GM21529 (cell line): ENCODE measurements around the gene IL21R.

Experiments
- ATAC-seq: cut with Tn5 transposase; IDR thresholded peaks from one replicate; pipeline ENCODE4 v1.9.1; 2021; ENCODE audit not compliant: unreplicated experiment

IL21R gene

DNA sequence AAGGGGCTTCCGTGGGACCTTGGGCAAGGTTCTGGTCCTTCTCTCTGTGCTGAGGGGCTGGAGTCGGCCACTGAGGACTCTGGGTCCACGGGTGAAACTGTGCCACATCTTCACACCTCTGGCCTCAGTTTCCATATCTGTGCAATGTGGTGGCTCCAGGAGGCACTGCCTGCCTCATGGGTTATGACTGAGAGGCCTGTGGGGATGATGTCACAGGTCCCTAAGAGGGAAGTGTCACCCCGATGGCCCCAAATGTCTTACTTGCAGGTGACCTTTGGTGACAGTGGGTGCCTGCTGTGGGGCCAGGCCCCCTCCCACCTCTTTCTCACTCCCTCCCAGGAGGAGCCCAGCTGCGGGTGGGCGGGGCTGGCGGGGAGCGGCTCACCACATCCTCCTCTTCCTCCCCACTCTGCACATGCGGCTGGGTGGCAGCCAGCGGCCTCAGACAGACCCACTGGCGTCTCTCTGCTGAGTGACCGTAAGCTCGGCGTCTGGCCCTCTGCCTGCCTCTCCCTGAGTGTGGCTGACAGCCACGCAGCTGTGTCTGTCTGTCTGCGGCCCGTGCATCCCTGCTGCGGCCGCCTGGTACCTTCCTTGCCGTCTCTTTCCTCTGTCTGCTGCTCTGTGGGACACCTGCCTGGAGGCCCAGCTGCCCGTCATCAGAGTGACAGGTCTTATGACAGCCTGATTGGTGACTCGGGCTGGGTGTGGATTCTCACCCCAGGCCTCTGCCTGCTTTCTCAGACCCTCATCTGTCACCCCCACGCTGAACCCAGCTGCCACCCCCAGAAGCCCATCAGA, at the start of gene IL21R:
Gene IL21R (plus strand): TSS at position 407 of the 801 bp plus-strand sequence. CDS start 27,898 bp downstream, outside the sequence.
- peak; percentile 57 for ATAC-seq

DNA sequence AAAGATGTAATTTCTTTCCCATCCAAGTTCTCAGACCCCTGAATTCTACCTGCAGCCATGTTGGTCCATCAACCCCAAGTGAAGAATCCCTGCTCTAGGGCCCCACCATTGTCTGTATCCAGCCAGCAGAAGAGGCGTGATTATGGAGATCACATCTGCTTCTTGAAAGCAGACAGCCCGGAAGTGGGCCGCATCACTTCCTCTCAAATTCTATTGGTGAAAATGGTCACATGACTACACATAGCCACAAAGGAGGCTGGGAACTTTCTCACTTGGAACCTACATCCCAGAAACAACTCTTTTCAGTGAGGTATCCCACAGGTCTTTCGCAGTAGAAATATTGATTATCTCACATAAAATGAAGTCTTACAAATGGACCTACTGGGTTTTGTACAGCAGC, 48.1 kb upstream of the IL21R start:
- ATAC-seq, result no peak

DNA sequence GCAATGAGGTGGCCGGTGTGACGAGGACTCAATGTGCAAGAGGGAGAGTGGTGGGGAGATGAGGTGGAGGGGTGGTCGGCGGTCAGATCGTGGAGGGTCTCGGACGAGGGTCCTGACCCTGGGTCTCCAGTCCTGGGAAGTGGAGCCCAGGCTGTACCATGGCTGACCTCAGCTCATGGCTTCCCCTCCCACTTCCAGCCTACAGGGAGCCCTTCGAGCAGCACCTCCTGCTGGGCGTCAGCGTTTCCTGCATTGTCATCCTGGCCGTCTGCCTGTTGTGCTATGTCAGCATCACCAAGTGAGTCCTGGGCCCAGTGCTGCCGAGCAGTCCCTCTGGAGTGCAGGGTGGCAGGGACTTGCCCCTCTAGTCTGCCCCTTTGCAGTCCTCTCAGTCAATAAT, 46.4 kb upstream of the IL21R start:
- no peak for ATAC-seq

DNA sequence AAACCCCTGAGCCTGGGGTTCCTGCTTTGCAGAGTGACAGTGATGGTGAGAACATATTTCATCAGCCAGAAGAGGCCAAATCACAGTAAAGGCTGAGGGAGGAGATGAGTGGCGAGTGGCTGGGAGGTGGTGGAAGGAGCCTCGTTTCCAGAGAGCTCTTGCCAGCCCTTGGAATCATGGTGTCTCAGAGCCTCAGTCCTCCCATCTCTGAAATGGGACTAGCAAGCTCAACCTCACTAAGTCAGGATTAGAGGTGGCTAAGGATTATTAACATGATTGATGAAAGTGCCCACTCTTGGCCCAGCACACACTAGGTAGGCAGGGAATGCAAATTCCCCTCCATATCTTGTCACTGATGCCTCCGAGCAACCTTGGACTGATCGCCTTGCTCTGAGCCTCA, 45.2 kb upstream of the IL21R start:
- ATAC-seq, result no peak

DNA sequence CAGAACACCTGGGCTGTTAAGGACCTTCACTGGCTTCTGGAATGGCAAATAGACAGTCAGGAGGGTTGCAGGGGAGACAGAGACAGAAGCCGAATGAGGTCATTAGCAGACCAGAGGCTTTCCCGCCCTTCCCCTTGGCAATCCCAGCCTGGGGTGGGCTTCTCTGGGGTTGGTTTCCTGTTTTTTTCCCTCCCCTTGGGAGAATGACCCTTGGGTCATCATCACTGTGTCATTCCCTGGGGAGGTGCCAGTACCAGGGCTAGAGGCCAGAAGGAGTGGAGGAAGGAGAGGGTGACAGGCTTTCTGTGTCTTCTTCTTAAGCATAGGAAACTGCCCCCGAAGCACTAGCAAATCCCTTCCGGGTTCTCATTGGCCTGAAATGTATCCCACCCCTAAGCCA, 42.9 kb upstream of the IL21R start:
- ATAC-seq, result no peak

DNA sequence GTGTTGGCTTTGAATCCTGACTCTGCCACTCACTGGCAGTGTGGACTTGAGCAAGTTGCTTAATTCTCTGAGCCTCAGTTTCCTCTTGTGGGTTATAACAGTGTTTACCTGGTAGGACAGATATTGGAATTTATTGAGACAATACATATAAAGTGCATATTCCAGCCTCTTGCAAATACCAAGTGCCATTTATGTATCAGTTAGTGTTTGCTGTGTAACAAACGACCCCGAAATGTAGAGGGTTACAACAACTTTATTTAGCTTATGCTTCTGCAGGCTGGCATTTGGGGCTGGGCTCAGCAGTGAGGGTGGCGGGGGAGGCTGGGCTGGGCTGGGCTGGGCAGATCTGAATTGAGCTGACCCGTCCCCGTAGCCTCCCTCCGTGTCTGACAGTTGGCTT, 42.4 kb upstream of the IL21R start:
- ATAC-seq, result no peak

DNA sequence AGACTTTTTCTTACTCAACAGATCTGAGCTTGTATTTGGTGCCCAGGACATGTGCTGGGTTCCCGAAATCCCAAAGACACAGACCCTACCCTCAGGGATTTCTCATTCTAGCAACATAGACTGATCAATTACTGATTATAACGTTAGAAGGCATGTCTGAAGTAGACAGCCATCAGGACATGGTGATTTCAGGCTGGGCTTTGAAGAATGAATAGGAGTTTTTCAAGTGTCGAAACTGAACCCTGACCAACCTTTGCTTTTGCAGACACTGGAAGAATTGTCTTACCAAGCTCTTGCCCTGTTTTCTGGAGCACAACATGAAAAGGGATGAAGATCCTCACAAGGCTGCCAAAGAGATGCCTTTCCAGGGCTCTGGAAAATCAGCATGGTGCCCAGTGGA, 40.0 kb upstream of the IL21R start:
- ATAC-seq, result no peak

DNA sequence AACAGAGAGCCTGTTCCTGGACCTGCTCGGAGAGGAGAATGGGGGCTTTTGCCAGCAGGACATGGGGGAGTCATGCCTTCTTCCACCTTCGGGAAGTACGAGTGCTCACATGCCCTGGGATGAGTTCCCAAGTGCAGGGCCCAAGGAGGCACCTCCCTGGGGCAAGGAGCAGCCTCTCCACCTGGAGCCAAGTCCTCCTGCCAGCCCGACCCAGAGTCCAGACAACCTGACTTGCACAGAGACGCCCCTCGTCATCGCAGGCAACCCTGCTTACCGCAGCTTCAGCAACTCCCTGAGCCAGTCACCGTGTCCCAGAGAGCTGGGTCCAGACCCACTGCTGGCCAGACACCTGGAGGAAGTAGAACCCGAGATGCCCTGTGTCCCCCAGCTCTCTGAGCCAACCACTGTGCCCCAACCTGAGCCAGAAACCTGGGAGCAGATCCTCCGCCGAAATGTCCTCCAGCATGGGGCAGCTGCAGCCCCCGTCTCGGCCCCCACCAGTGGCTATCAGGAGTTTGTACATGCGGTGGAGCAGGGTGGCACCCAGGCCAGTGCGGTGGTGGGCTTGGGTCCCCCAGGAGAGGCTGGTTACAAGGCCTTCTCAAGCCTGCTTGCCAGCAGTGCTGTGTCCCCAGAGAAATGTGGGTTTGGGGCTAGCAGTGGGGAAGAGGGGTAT, 39.3 kb upstream of the IL21R start:
- ATAC-seq, result no peak

DNA sequence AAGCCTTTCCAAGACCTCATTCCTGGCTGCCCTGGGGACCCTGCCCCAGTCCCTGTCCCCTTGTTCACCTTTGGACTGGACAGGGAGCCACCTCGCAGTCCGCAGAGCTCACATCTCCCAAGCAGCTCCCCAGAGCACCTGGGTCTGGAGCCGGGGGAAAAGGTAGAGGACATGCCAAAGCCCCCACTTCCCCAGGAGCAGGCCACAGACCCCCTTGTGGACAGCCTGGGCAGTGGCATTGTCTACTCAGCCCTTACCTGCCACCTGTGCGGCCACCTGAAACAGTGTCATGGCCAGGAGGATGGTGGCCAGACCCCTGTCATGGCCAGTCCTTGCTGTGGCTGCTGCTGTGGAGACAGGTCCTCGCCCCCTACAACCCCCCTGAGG, 38.7 kb upstream of the IL21R start:
- ATAC-seq, result no peak

DNA sequence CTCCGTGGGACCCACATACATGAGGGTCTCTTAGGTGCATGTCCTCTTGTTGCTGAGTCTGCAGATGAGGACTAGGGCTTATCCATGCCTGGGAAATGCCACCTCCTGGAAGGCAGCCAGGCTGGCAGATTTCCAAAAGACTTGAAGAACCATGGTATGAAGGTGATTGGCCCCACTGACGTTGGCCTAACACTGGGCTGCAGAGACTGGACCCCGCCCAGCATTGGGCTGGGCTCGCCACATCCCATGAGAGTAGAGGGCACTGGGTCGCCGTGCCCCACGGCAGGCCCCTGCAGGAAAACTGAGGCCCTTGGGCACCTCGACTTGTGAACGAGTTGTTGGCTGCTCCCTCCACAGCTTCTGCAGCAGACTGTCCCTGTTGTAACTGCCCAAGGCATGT, 38.2 kb upstream of the IL21R start:
- ATAC-seq, result no peak

DNA sequence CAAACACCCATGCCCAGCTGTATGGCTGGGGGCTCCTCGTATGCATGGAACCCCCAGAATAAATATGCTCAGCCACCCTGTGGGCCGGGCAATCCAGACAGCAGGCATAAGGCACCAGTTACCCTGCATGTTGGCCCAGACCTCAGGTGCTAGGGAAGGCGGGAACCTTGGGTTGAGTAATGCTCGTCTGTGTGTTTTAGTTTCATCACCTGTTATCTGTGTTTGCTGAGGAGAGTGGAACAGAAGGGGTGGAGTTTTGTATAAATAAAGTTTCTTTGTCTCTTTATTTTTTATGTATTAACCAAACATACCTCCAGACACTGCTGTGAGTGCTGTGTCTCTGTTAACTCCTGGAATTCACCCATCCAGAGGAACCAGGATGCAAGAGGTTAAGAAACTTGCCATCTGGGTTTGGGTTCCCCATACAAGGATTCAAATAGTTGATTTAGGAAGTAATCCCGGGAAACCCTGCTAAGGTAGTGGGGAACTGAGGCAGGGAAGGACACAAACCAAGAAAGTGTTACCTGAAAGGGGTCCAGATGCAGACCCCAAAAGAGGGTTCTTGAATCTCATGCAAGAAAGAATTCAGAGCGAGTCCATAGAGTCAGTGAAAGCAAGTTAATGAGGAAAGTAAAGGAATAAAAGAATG, 37.4 kb upstream of the IL21R start:
- no peak for ATAC-seq

DNA sequence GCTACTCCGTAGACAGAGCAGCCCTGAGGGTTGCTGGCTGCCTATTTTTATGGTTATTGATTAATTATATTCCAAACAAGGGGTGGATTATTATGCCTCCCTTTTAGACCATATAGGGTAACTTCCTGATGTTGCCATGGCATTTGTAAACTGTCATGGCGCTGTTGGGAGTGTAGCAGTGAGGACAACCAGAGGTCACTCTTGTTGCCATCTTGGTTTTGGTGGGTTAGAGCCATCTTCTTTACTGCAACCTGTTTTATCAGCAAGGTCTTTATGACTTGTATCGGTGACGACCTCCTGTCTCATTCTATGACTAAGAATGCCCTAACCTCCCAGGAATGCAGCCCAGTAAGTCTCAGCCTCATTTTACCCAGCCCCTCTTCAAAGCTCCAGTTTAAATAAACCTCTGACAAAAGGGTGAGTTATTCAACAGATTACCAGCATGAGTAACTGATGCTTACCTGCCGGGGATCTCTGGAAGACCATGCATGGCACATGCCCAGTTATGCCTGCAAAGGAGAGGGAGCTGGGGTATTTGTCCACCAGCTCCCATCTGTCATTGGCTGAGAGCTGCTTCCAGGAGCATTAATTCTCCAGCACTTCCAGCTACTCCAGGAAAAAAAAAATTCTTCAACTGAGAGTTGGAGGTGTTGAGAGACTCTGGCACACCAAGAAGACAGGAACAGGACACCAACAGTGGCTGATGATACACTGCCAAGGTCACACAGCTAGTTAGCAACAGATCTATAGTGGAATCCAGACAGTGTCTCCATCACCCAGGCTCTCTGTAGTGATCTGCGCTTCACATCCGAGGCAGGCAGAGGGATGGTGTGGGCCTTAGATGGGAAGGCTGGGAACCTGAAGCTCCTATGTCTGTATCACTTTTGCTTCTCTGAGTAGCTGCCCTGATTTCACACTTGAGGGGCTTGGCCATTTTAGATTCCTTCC, 36.6 kb upstream of the IL21R start:
- no peak for ATAC-seq

DNA sequence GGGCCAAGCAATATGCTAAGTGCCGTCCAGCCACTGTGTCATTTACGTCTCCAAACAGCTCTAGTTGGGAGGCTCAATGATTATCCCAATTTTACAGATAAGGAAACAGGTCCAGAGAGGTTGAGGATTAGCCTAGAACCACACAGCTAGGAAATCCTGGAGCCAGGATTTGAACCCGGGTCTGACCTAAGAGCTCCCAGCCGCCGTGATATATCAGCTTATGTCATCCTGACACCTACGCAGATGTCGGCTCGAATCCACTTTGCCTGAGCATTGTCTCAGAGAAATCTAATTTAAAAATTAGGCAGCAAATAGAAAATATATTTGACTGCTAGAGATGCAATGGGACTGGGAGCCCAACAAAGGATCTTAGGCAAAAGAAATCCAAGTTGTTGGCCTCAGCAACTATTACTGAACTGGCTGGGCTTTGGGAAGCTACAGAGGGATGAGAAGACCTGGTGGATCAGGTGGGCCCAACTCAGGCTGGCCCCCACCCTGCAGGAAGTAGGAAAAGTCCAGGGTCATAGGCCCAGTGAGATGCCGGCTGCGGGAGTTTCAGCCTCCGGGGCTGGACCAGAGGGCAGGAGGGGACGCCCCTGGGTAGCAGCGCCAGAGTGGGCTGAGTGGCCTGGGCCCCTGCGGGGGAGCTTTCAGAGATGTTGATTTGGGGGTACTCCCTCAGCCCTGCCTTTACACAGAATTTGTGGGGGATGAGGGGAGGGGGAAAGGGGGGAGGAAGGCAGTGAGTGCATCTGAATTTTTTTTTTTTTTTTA, 35.1 kb upstream of the IL21R start:
- peak; percentile 23 for ATAC-seq

DNA sequence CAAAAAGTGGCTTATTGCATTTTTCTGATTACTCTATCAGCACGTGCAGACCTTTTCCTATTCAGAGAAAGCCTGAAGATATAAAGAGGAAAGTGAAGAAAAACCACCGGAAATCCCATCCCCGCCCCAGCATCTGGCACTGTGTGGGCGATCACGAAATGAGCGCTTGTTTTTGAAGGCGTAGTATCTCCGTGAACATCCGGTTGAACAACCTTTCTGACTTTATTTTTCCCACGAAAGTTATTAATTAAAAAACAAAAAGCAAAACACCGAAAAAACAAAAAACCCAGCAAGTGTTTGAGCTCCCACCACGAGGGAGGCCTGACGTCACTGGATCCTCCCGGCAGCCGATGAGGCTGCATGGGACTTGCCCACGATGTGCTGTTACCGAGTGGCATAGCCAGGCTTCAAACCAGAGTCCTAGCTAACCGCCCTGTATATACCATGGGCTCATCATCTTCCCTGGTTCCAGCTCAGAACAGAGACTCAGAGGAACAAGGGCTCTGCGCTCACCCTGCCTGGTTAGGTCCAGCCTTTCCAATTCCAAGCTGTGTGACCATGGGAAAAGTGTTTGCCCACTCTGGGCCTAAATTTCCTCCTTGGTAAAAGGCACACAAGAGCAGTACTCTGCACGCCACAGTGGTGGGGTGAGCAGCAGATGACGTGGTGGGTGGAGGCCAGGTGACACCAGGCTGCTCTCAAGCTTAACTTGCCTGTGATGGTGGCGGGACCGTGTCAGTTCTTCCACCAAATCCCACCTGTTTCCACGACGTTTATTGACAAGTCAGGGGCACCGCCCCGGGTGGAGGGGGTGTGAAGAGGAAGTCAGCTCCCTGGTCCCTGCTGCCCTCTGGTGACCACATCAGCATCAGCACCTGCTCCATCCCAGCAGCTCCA, 34.3 kb upstream of the IL21R start:
- peak; percentile 62 for ATAC-seq

DNA sequence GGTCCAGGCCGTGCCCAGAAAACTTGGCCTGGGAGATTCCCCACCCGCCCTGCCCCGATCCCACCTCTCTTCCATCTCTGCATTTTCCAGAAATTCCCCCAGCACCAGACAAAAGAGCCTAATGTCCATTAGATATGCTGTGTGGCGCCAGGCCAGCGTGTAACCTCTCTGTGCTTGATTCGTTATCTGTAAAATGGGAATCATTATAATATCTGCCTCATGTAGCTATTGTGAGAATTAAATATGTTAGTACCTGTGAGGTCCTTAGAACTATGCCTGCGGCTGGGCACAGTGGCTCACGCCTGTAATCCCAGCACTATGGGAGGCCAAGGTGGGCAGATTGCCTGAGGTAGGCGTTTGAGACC, 33.6 kb upstream of the IL21R start:
- ATAC-seq, result no peak

DNA sequence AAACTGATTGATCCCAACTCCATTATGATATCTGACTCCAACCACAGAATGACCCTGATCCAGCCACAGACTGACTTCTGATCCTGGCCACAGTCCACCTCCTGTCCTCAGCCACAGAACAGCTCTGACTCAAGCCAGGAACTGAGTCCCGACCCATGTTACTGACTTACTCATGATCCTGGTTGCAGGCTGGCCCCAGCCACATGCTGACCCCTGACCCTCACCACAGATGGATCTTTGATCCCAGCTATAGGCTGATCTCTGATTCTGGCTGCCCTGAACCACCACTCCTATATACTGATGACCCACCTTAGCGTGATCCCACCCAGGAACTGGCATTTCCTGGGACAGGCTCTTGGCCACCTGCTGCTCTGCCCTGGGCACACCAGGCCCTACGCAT, 32.2 kb upstream of the IL21R start:
- ATAC-seq, result no peak

DNA sequence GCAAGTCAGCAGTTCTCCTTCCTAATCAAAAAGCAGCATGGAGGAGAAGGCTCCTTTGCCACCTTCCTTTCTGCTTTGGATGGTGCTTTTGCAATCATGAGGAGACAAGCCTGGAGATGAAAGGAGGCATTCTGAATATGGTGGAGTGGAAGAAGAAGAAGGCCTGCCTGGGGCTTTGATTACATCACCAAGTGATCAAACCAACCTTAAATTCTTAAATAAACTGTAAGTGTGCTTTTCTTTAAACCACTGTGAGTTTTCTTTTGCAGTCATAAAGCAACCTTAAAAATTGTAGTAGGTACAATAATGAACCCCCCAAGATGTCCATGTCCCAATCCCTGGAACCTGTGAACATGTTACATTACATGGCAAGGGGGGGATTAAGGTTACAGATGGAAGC, 31.7 kb upstream of the IL21R start:
- ATAC-seq, result no peak

DNA sequence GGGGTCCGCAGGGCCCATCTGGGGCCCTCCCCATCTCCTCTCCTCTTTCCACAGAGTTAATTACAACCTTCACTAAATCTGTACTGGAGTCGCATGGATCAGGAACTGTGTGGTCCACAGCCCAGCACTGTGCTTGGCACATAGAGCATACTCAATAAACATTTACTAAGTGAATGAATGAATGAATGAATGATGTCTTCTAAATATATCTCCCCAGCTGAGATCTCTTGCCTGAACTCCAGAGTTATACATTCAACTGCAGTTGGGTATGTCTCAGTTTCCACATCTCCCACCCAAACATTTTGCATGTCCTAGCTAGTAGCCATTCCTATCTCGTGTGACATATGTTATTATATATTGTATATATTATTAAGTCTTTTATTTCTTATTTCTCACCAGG, 28.7 kb upstream of the IL21R start:
- ATAC-seq, result no peak

DNA sequence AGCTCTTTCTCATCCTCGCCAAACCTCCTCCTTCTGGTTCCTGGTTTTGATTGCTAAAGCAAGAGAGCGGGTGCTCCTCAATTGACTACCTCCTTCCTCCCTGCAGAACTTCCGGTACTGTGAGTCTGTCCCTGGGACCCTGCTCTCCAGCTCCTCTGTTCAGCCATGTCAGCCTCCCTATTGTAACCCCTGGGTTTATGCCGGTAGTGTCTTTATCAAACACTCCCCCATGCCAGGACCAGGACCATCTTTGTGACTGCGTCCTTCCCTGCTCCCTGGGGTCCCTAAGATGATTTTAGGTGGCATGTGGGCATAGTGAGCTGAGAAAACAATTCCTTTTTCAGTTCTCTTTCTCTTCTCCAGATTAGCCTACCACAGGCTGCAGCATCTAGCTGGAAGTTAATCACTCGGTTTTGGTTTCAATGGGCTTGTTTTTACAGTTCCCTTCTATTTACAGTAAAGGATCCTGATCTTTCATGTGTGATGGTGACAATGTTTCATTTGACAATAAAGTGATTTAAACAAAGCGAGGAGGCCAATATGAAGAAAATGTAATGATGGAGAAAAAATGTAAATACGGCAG, 27.7 kb upstream of the IL21R start:
- peak; percentile 25 for ATAC-seq
